Uterus (tissue), 4 donors: ENCODE results near the gene GPRC5C. TPM values are rescaled to one million over a fixed set of nuclear protein-coding genes. Genes with fewer than 3 reads are reported as not detected.

Experiments used
- DNase-seq, 2 donors: peaks; one replicate each; pipeline ENCODE4 v3.0.0-alpha.2; 2019 to 2020
- H3K27ac ChIP-seq, 2 donors: fragments of 200-600 bp; sonication (generic); 1 replicate in 1 of 2; 2 replicates in 1 of 2; pipeline ENCODE4 v1.5.1; 2016 to 2018
- H3K27me3 ChIP-seq, 2 donors: fragments of 200-600 bp; sonication (generic); one replicate each; pipeline ENCODE4 v1.5.1; 2018 to 2019; ENCODE audit warnings: control low read depth in 1 of 2
- H3K36me3 ChIP-seq, 2 donors: fragments of 200-600 bp; sonication (generic); one replicate each; pipeline ENCODE4 v1.5.1; 2019; ENCODE audit warnings: control low read depth in 1 of 2
- H3K4me1 ChIP-seq, 2 donors: fragments of 200-600 bp; sonication (generic); one replicate each; pipeline ENCODE4 v1.5.1; 2018 to 2019; ENCODE audit warnings: control low read depth in 1 of 2
- H3K4me3 ChIP-seq, 2 donors: fragments of 200-600 bp; sonication (generic); 1 replicate in 1 of 2; 2 replicates in 1 of 2; pipeline ENCODE4 v1.5.1; 2018 to 2019; ENCODE audit warnings: mild to moderate bottlenecking in 1 of 2
- H3K9me3 ChIP-seq, 2 donors: fragments of 200-600 bp; sonication (generic); one replicate each; pipeline ENCODE4 v1.5.1; 2019; ENCODE audit warnings: control low read depth in 1 of 2
- CTCF ChIP-seq, 4 experiments: fragments of 200-600 bp in 2 of 4; fragments of 450-650 bp in 2 of 4; sonication (generic) in 2 of 4; IDR thresholded peaks; one replicate each; pipeline ENCODE4 v1.5.1; 2016 to 2019; ENCODE audit warnings: antibody characterized with exemption in 4 of 4, mild to moderate bottlenecking in 2 of 4, moderate library complexity in 1 of 4
- POLR2A ChIP-seq, 2 donors: fragments of 450-650 bp; IDR thresholded peaks; one replicate each; pipeline ENCODE4 v1.6.1; 2016; ENCODE audit warnings: antibody characterized with exemption in 2 of 2, mild to moderate bottlenecking in 1 of 2, moderate library complexity in 1 of 2
- intact Hi-C: fragments of 100-400 bp; cut with DNase I; formaldehyde crosslinking; loops from one replicate; pipeline ENCODE4 v1.15.1; 2023; ENCODE audit warnings: low total_unique reads
- total RNA-seq, 4 donors: library from RNA; depleted of rRNA in 3 of 4; stranded (reverse); fragments of >200 nt in 3 of 4; gene quantifications; one replicate each; pipeline versions ENCODE4 v1.1.0 to v1.2.4, GENCODE V29; 2014 to 2023
- donor health status: DM: yes; HTN: yes; CAD: no.

GPRC5C gene
- total RNA-seq, 4 donors from 2014 or later: 2.8 to 56.8 (median 27.6) TPM

- H3K27ac ChIP-seq: no peak overlapping the region
- H3K4me1 ChIP-seq: no peaks in the 10 kb centered on the region
- DNase-seq: no peak
- H3K27me3 ChIP-seq: no peaks in the 10 kb centered on the region
- intact Hi-C loops: no loop called here
- TF ChIP-seq POLR2A (IDR thresholded peaks at IDR 0.05) (no peak), CTCF (IDR thresholded peaks at IDR 0.05) (no peak)
- H3K9me3 ChIP-seq: no peaks in the 10 kb centered on the region
- no peak overlapping the region for H3K4me3 ChIP-seq
- H3K36me3 ChIP-seq: no peaks in the 10 kb centered on the region
These were observed 40.1 kb upstream of the GPRC5C start for GRCh38 chr17:74391771-74392170.

- intact Hi-C loops: no loop called here
- no peak for DNase-seq
- Histone ChIP-seq H3K36me3 (no peaks in the 10 kb centered on the region), H3K9me3 (no peaks in the 10 kb centered on the region), H3K27ac (no peak overlapping the region), H3K27me3 (no peaks in the 10 kb centered on the region), H3K4me3 (no peak overlapping the region), H3K4me1 (no peaks in the 10 kb centered on the region)
- TF ChIP-seq POLR2A (IDR thresholded peaks at IDR 0.05) (no peak), CTCF (IDR thresholded peaks at IDR 0.05) (no peak)
These were observed 39.0 kb upstream of the GPRC5C start for GRCh38 chr17:74392848-74393247.

- Histone ChIP-seq H3K9me3 (no peaks in the 10 kb centered on the region), H3K4me1 (no peaks in the 10 kb centered on the region), H3K36me3 (no peaks in the 10 kb centered on the region), H3K27me3 (no peaks in the 10 kb centered on the region), H3K4me3 (no peak overlapping the region), H3K27ac (no peak overlapping the region)
- DNase-seq: no peak
- intact Hi-C loops: no loop called here
- no peak for TF ChIP-seq POLR2A (IDR thresholded peaks at IDR 0.05)
- no peak for TF ChIP-seq CTCF (IDR thresholded peaks at IDR 0.05)
These were observed 38.4 kb upstream of the GPRC5C start for GRCh38 chr17:74393346-74393942.

- no peak overlapping the region for H3K27ac ChIP-seq
- no peaks in the 10 kb centered on the region for H3K9me3 ChIP-seq
- H3K4me1 ChIP-seq: no peaks in the 10 kb centered on the region
- H3K36me3 ChIP-seq: no peaks in the 10 kb centered on the region
- intact Hi-C loops: no loop called here
- no peak overlapping the region for H3K4me3 ChIP-seq
- DNase-seq: no peak
- TF ChIP-seq POLR2A (IDR thresholded peaks at IDR 0.05) (no peak), CTCF (IDR thresholded peaks at IDR 0.05) (no peak)
- no peaks in the 10 kb centered on the region for H3K27me3 ChIP-seq
These were observed 37.5 kb upstream of the GPRC5C start for GRCh38 chr17:74394275-74394950.

GRCh38 chr17:74394977-74395376 is 36.9 kb upstream of the GPRC5C start:
- no peaks in the 10 kb centered on the region for H3K36me3 ChIP-seq
- intact Hi-C loops: no loop called here
- H3K27ac ChIP-seq: no peak overlapping the region
- no peaks in the 10 kb centered on the region for H3K9me3 ChIP-seq
- DNase-seq: no peak
- H3K27me3 ChIP-seq: no peaks in the 10 kb centered on the region
- TF ChIP-seq POLR2A (IDR thresholded peaks at IDR 0.05) (no peak), CTCF (IDR thresholded peaks at IDR 0.05) (no peak)
- H3K4me1 ChIP-seq: no peaks in the 10 kb centered on the region
- no peak overlapping the region for H3K4me3 ChIP-seq
